HEK293 (cell line): ENCODE data around the gene TNFAIP8.

Source experiments
- CTCF ChIA-PET: fragments of 350-600 bp; formaldehyde crosslinking; extraction: SDS; loops from one replicate; lab custom pipeline; 2021; ENCODE audit warnings: antibody characterized with exemption; lab: Yijun Ruan, JAX
- POLR2A ChIA-PET: fragments of 300-600 bp; formaldehyde crosslinking; extraction: SDS; loops from one replicate; lab custom pipeline; 2020; ENCODE audit warnings: antibody characterized with exemption, inconsistent platforms; lab: Yijun Ruan, JAX
- H3K27ac ChIP-seq: fragments of 200-500 bp; sonication (Bioruptor generic); 2 replicates; pipeline ENCODE4 v1.5.1; 2014; ENCODE audit warnings: low read depth, low read length, control low read depth, inconsistent platforms; ENCODE audit errors: extremely low read depth
- H3K36me3 ChIP-seq, 2 experiments: fragments of 200-500 bp in 1 of 2; sonication (Bioruptor generic) in 1 of 2; 1 replicate in 1 of 2; 2 replicates in 1 of 2; pipeline ENCODE4 v1.5.1; 2014 to 2017; ENCODE audit warnings: inconsistent platforms in 2 of 2, low read length in 2 of 2; ENCODE audit not compliant: control insufficient read depth in 2 of 2, insufficient read depth in 1 of 2
- H3K4me1 ChIP-seq: fragments of 200-500 bp; sonication (Bioruptor generic); 2 replicates; pipeline ENCODE4 v1.5.1; 2014; ENCODE audit warnings: mild to moderate bottlenecking, low read length, inconsistent platforms; ENCODE audit not compliant: control insufficient read depth, insufficient read depth
- H3K4me3 ChIP-seq: 2 replicates; pipeline ENCODE4 v1.5.1; 2011; ENCODE audit warnings: low read depth, mild to moderate bottlenecking, control low read depth, low read length, moderate library complexity
- H3K9me3 ChIP-seq: fragments of 200-500 bp; sonication (Bioruptor generic); 2 replicates; pipeline ENCODE4 v1.5.1; 2014; ENCODE audit warnings: low read depth, low read length, inconsistent platforms; ENCODE audit not compliant: control insufficient read depth, insufficient read depth
- BCL6B ChIP-seq: fragments of 450-650 bp; formaldehyde crosslinking; IDR thresholded peaks from 2 replicates; pipeline ENCODE4 v1.5.1; 2017; ENCODE audit warnings: missing biosample characterization, missing genetic modification characterization
- ELK4 ChIP-seq: IDR thresholded peaks from 2 replicates; pipeline ENCODE4 v1.6.1; 2011; ENCODE audit warnings: mild to moderate bottlenecking, low read depth, low read length, borderline replicate concordance
- FEZF1 ChIP-seq: fragments of 450-650 bp; formaldehyde crosslinking; IDR thresholded peaks from 2 replicates; pipeline ENCODE4 v1.5.1; 2016; ENCODE audit warnings: missing biosample characterization, missing genetic modification characterization
- HIC1 ChIP-seq: fragments of 450-650 bp; formaldehyde crosslinking; IDR thresholded peaks from 2 replicates; pipeline ENCODE4 v1.5.1; 2016; ENCODE audit warnings: missing biosample characterization, missing genetic modification characterization
- KLF7 ChIP-seq: fragments of 450-650 bp; formaldehyde crosslinking; IDR thresholded peaks from 2 replicates; pipeline ENCODE4 v1.5.1; 2016; ENCODE audit warnings: missing biosample characterization, missing genetic modification characterization, borderline replicate concordance
- PRDM6 ChIP-seq: fragments of 450-650 bp; formaldehyde crosslinking; IDR thresholded peaks from 2 replicates; pipeline ENCODE4 v1.5.1; 2017; ENCODE audit warnings: missing biosample characterization, missing genetic modification characterization
- WT1 ChIP-seq: fragments of 450-650 bp; formaldehyde crosslinking; IDR thresholded peaks from 2 replicates; pipeline ENCODE4 v1.5.1; 2016; ENCODE audit warnings: missing biosample characterization, missing genetic modification characterization
- ZBTB17 ChIP-seq: fragments of 450-650 bp; formaldehyde crosslinking; IDR thresholded peaks from 2 replicates; pipeline ENCODE4 v1.5.1; 2016; ENCODE audit warnings: missing biosample characterization, missing genetic modification characterization
- ZNF121 ChIP-seq: fragments of 450-650 bp; formaldehyde crosslinking; IDR thresholded peaks from 2 replicates; pipeline ENCODE4 v1.5.1; 2016; ENCODE audit warnings: missing biosample characterization, missing genetic modification characterization
- ZNF184 ChIP-seq: fragments of 450-650 bp; IDR thresholded peaks from 2 replicates; pipeline ENCODE4 v1.5.1; 2018; ENCODE audit warnings: missing biosample characterization, mild to moderate bottlenecking, missing genetic modification characterization
- ZNF221 ChIP-seq: fragments of 450-650 bp; formaldehyde crosslinking; IDR thresholded peaks from 2 replicates; pipeline ENCODE4 v1.5.1; 2017; ENCODE audit warnings: missing biosample characterization, missing genetic modification characterization, borderline replicate concordance
- ZNF24 ChIP-seq: fragments of 450-650 bp; formaldehyde crosslinking; IDR thresholded peaks from 2 replicates; pipeline ENCODE4 v1.5.1; 2016; ENCODE audit warnings: missing biosample characterization, missing genetic modification characterization
- ZNF26 ChIP-seq: fragments of 450-650 bp; formaldehyde crosslinking; IDR thresholded peaks from 2 replicates; pipeline ENCODE4 v1.5.1; 2016; ENCODE audit warnings: missing biosample characterization, missing genetic modification characterization
- ZNF433 ChIP-seq: fragments of 450-650 bp; formaldehyde crosslinking; IDR thresholded peaks from 2 replicates; pipeline ENCODE4 v1.5.1; 2016; ENCODE audit warnings: missing biosample characterization, missing genetic modification characterization, low read depth
- ZNF549 ChIP-seq: fragments of 450-650 bp; IDR thresholded peaks from 2 replicates; pipeline ENCODE4 v1.5.1; 2018; ENCODE audit warnings: missing biosample characterization, missing genetic modification characterization, mild to moderate bottlenecking, inconsistent platforms, moderate library complexity
- ZNF692 ChIP-seq: fragments of 450-650 bp; formaldehyde crosslinking; IDR thresholded peaks from 2 replicates; pipeline ENCODE4 v1.5.1; 2016; ENCODE audit warnings: missing biosample characterization, missing genetic modification characterization
- ZNF792 ChIP-seq: fragments of 450-650 bp; formaldehyde crosslinking; IDR thresholded peaks from 2 replicates; pipeline ENCODE4 v1.5.1; 2016; ENCODE audit warnings: missing biosample characterization, missing genetic modification characterization

TNFAIP8 gene

GRCh38 chr5:119387945-119388618 is 32.3 kb downstream of the TNFAIP8 start:
- peak; percentile 35; the same call in 1 of the 2 replicates for TF ChIP-seq WT1
- peak; percentile 99 for TF ChIP-seq PRDM6 (tag by site-specific recombination)
- TF ChIP-seq ZBTB17 (tag by site-specific recombination) = peak; percentile 37; the same call in 1 of the 2 replicates
- TF ChIP-seq FEZF1 (tag by site-specific recombination) = peak; percentile 18; the same call in 1 of the 2 replicates
- no peak for TF ChIP-seq ZNF24 (tag by site-specific recombination)
- no peak for TF ChIP-seq ZNF692 (tag by site-specific recombination)
- TF ChIP-seq ZNF549 = no peak
- no peak for TF ChIP-seq ZNF792 (tag by site-specific recombination)
- no peak for TF ChIP-seq HIC1 (tag by site-specific recombination)
- 0 out of 2 replicates have a peak, but pooled peaks have one; percentile 22 for TF ChIP-seq BCL6B (tag by site-specific recombination)
- TF ChIP-seq ZNF184 (tag by site-specific recombination) = no peak
- Histone ChIP-seq H3K4me1 (peaks cover 31% of the 10 kb centered on the region), H3K9me3 (no peaks in the 10 kb centered on the region), H3K4me3 (no peak overlapping the region), H3K36me3 (peaks cover 0 to 3% of the 10 kb centered on the region in 2 experiments; a peak in 1 of 3 replicates), H3K27ac (no peak overlapping the region)
- ChIA-PET CTCF (no interaction called here), POLR2A (no interaction called here)

GRCh38 chr5:119388619-119389190 is 32.9 kb downstream of the TNFAIP8 start:
- peaks cover 0 to 3% of the 10 kb centered on the region in 2 experiments; a peak in 1 of 3 replicates for H3K36me3 ChIP-seq
- H3K4me3 ChIP-seq = no peak overlapping the region
- CTCF ChIA-PET = no interaction called here
- peaks cover 27% of the 10 kb centered on the region for H3K4me1 ChIP-seq
- no peak for TF ChIP-seq ZNF26 (tag by site-specific recombination)
- no peak for TF ChIP-seq ELK4
- TF ChIP-seq ZNF121 (tag by site-specific recombination) = peak; percentile 95
- TF ChIP-seq KLF7 (tag by site-specific recombination) = no peak
- no peak for TF ChIP-seq ZNF221
- no peak for TF ChIP-seq ZNF433 (tag by site-specific recombination)
- TF ChIP-seq, all 188 proteins: peak for 1
- Histone ChIP-seq H3K27ac (no peak overlapping the region), H3K9me3 (no peaks in the 10 kb centered on the region)
- POLR2A ChIA-PET = no interaction called here
